Activated CD8-positive, alpha-beta T cell treated with anti-CD3 and anti-CD28 coated beads, Interleukin-2, amount 10 ng/mL, durations not matched to agents 7 days and 5 days (primary cell): ENCODE measurements around the gene MAP3K13. TPM values are rescaled to one million over a fixed set of nuclear protein-coding genes. Genes with fewer than 3 reads are reported as not detected.

Experiments used
- ATAC-seq: fragments of 150-1000 bp; cut with Tn5 transposase; one replicate; pipeline ENCODE4 v1.10.0; 2021; ENCODE audit warnings: moderate library complexity
- CTCF ChIA-PET: fragments of 350-600 bp; sonication (Branson Sonifier 250); formaldehyde crosslinking; loops from one replicate; lab custom pipeline; 2021; ENCODE audit warnings: antibody characterized with exemption; lab: Charles Lee
- POLR2A ChIA-PET: fragments of 350-600 bp; sonication (Branson Sonifier 250); formaldehyde crosslinking; loops from one replicate; lab custom pipeline; 2021; ENCODE audit warnings: antibody characterized with exemption; lab: Charles Lee
- DNase-seq: peaks from one replicate; pipeline ENCODE4 v3.0.0-alpha.2; 2020
- H3K27ac Mint-ChIP-seq: one replicate; pipeline ENCODE4 v1.8.0; 2021; ENCODE audit warnings: mild to moderate bottlenecking, mixed read lengths
- H3K27me3 Mint-ChIP-seq: one replicate; pipeline ENCODE4 v1.8.0; 2021; ENCODE audit warnings: low read depth, mixed read lengths
- H3K36me3 Mint-ChIP-seq: one replicate; pipeline ENCODE4 v1.8.0; 2021; ENCODE audit warnings: low read depth, mixed read lengths
- H3K4me1 Mint-ChIP-seq: one replicate; pipeline ENCODE4 v1.8.0; 2021; ENCODE audit warnings: low read depth, mixed read lengths
- H3K4me3 Mint-ChIP-seq: one replicate; pipeline ENCODE4 v1.8.0; 2021; ENCODE audit warnings: mild to moderate bottlenecking, mixed read lengths
- H3K9me3 Mint-ChIP-seq: one replicate; pipeline ENCODE4 v1.8.0; 2022; ENCODE audit warnings: mixed read lengths; ENCODE audit not compliant: insufficient read depth
- total RNA-seq, 2 experiments: library from RNA; stranded (reverse); gene quantifications; one replicate each; pipeline ENCODE4 v1.2.3, GENCODE V29; 2021

Gene MAP3K13
- total RNA-seq, result 10 to 100 TPM; 10.6 to 12.4 TPM

GRCh38 chr3:185362850-185363661, at the start of gene MAP3K13:
MAP3K13 (plus strand) TSS chr3:185363136; CDS start chr3:185428582, 65,446 bp downstream.
- DNase-seq (peak; percentile 59), ATAC-seq (peak; percentile 98)
- no peaks in the 10 kb centered on the region for H3K36me3 Mint-ChIP-seq
- POLR2A ChIA-PET, result no interaction called here
- peaks cover 39% of the 10 kb centered on the region for H3K27me3 Mint-ChIP-seq
- H3K4me3 Mint-ChIP-seq, result peak within 1 kb of the TSS; percentile 78
- H3K9me3 Mint-ChIP-seq, result no peaks in the 10 kb centered on the region
- H3K4me1 Mint-ChIP-seq, result peaks cover 10% of the 10 kb centered on the region
- no peak within 1 kb of the TSS for H3K27ac Mint-ChIP-seq
- CTCF ChIA-PET, result interaction anchor here (1.2 to 2.2 kb wide), 2 partner anchors 8 to 10 kb away, joined by 6 to 10 read pairs; no protein-coding TSS in a partner anchor

GRCh38 chr3:185313693-185314246, 49.2 kb upstream of the MAP3K13 start:
- ATAC-seq, result no peak
- Mint-ChIP-seq H3K9me3 (peaks cover 4% of the 10 kb centered on the region), H3K4me1 (no peaks in the 10 kb centered on the region), H3K4me3 (no peak overlapping the region), H3K27ac (no peak overlapping the region), H3K36me3 (peaks cover 8% of the 10 kb centered on the region), H3K27me3 (peaks cover 7% of the 10 kb centered on the region)
- DNase-seq, result no peak
- POLR2A ChIA-PET, result no interaction called here
- CTCF ChIA-PET, result no interaction called here

GRCh38 chr3:185316740-185317412, 46.1 kb upstream of the MAP3K13 start:
- Mint-ChIP-seq H3K27ac (no peak overlapping the region), H3K4me1 (no peaks in the 10 kb centered on the region), H3K36me3 (no peaks in the 10 kb centered on the region), H3K4me3 (no peak overlapping the region), H3K27me3 (peaks cover 8% of the 10 kb centered on the region), H3K9me3 (no peaks in the 10 kb centered on the region)
- CTCF ChIA-PET, result interaction anchor here (1.3 kb wide), 1 partner anchor 9 kb away, joined by 6 read pairs; no protein-coding TSS in a partner anchor
- DNase-seq, result no peak
- POLR2A ChIA-PET, result no interaction called here
- ATAC-seq, result no peak

- peaks cover 8% of the 10 kb centered on the region for H3K27me3 Mint-ChIP-seq
- DNase-seq (no peak), ATAC-seq (no peak)
- ChIA-PET CTCF (no interaction called here), POLR2A (no interaction called here)
- H3K4me3 Mint-ChIP-seq, result no peak overlapping the region
- no peaks in the 10 kb centered on the region for H3K4me1 Mint-ChIP-seq
- H3K27ac Mint-ChIP-seq, result no peak overlapping the region
- H3K9me3 Mint-ChIP-seq, result no peaks in the 10 kb centered on the region
- H3K36me3 Mint-ChIP-seq, result no peaks in the 10 kb centered on the region
Observed at GRCh38 chr3:185317674-185318073, 45.3 kb upstream of the MAP3K13 start.

GRCh38 chr3:185318141-185318540, 44.8 kb upstream of the MAP3K13 start:
- Mint-ChIP-seq H3K36me3 (no peaks in the 10 kb centered on the region), H3K27me3 (peaks cover 8% of the 10 kb centered on the region), H3K9me3 (no peaks in the 10 kb centered on the region), H3K4me3 (no peak overlapping the region), H3K27ac (no peak overlapping the region), H3K4me1 (no peaks in the 10 kb centered on the region)
- POLR2A ChIA-PET, result no interaction called here
- DNase-seq (no peak), ATAC-seq (no peak)
- CTCF ChIA-PET, result no interaction called here

- Mint-ChIP-seq H3K27me3 (peaks cover 12% of the 10 kb centered on the region), H3K4me1 (no peaks in the 10 kb centered on the region), H3K36me3 (no peaks in the 10 kb centered on the region), H3K9me3 (no peaks in the 10 kb centered on the region), H3K4me3 (no peak overlapping the region), H3K27ac (no peak overlapping the region)
- ChIA-PET POLR2A (no interaction called here), CTCF (interaction anchor here (0.6 to 1.1 kb wide), 2 partner anchors 12 to 449 kb away, joined by 3 to 6 read pairs; no protein-coding TSS in a partner anchor)
- DNase-seq, result no peak
- ATAC-seq, result no peak
Observed at GRCh38 chr3:185319801-185320200, 43.1 kb upstream of the MAP3K13 start.

GRCh38 chr3:185320949-185321348, 42.0 kb upstream of the MAP3K13 start:
- DNase-seq, result no peak
- Mint-ChIP-seq H3K27me3 (peaks cover 15% of the 10 kb centered on the region), H3K9me3 (no peaks in the 10 kb centered on the region), H3K4me3 (no peak overlapping the region), H3K36me3 (no peaks in the 10 kb centered on the region), H3K27ac (no peak overlapping the region), H3K4me1 (no peaks in the 10 kb centered on the region)
- ChIA-PET POLR2A (no interaction called here), CTCF (no interaction called here)
- no peak for ATAC-seq

GRCh38 chr3:185322101-185322719, 40.7 kb upstream of the MAP3K13 start:
- Mint-ChIP-seq H3K27ac (no peak overlapping the region), H3K36me3 (no peaks in the 10 kb centered on the region), H3K27me3 (peaks cover 12% of the 10 kb centered on the region), H3K4me1 (no peaks in the 10 kb centered on the region), H3K4me3 (no peak overlapping the region), H3K9me3 (no peaks in the 10 kb centered on the region)
- DNase-seq, result no peak
- ChIA-PET CTCF (no interaction called here), POLR2A (no interaction called here)
- no peak for ATAC-seq

- no peak overlapping the region for H3K27ac Mint-ChIP-seq
- ATAC-seq (no peak), DNase-seq (no peak)
- H3K4me1 Mint-ChIP-seq, result no peaks in the 10 kb centered on the region
- peaks cover 9% of the 10 kb centered on the region for H3K27me3 Mint-ChIP-seq
- POLR2A ChIA-PET, result no interaction called here
- CTCF ChIA-PET, result interaction anchor here (1.7 kb wide), 1 partner anchor 18 kb away, joined by 6 read pairs; no protein-coding TSS in a partner anchor
- H3K9me3 Mint-ChIP-seq, result no peaks in the 10 kb centered on the region
- H3K4me3 Mint-ChIP-seq, result no peak overlapping the region
- H3K36me3 Mint-ChIP-seq, result no peaks in the 10 kb centered on the region
Observed at GRCh38 chr3:185325946-185326791, 36.8 kb upstream of the MAP3K13 start.

GRCh38 chr3:185327062-185327461, 35.9 kb upstream of the MAP3K13 start:
- CTCF ChIA-PET, result interaction anchor here (1.7 kb wide), 1 partner anchor 18 kb away, joined by 6 read pairs; no protein-coding TSS in a partner anchor
- Mint-ChIP-seq H3K4me3 (no peak overlapping the region), H3K4me1 (peaks cover 3% of the 10 kb centered on the region), H3K27ac (no peak overlapping the region), H3K36me3 (no peaks in the 10 kb centered on the region), H3K9me3 (no peaks in the 10 kb centered on the region), H3K27me3 (peaks cover 9% of the 10 kb centered on the region)
- ATAC-seq (no peak), DNase-seq (no peak)
- POLR2A ChIA-PET, result no interaction called here
